ENCODE measurements around the gene GATA1. TPM values are rescaled to one million over a fixed set of nuclear protein-coding genes. Genes with fewer than 3 reads are reported as not detected.

Gene GATA1
- total RNA-seq, 1 experiment from 2014 or later: not detected

GRCh38 chrX:48772602-48773001, 13.8 kb upstream of the GATA1 start:
- H3K4me3 ChIP-seq (ENCODE audit: low read depth, low read length): no peak overlapping the region
- no peaks in the 10 kb centered on the region for H3K9me3 ChIP-seq
- Mint-ChIP-seq H3K27ac (ENCODE audit: unreplicated experiment) (no peak overlapping the region), H3K36me3 (ENCODE audit: insufficient read depth, unreplicated experiment) (no peaks in the 10 kb centered on the region), H3K27me3 (ENCODE audit: insufficient read depth, unreplicated experiment) (peaks cover 8% of the 10 kb centered on the region), H3K4me3 (ENCODE audit: unreplicated experiment) (no peak overlapping the region), H3K4me1 (ENCODE audit: low read depth, unreplicated experiment) (no peaks in the 10 kb centered on the region), H3K9me3 (ENCODE audit: unreplicated experiment) (no peaks in the 10 kb centered on the region)
- H3K4me1 ChIP-seq: no peaks in the 10 kb centered on the region
- BruUV-seq (replicated peaks): no TSS peak
- intact Hi-C loops (cut with micrococcal nuclease; ENCODE audit: unreplicated experiment): no loop called here
- H3K36me3 ChIP-seq (ENCODE audit: control insufficient read depth, insufficient read depth, low read length): no peaks in the 10 kb centered on the region
- no peaks in the 10 kb centered on the region for H3K27me3 ChIP-seq (replicated peaks; ENCODE audit: control insufficient read depth, insufficient read depth, low read length)
- ChIA-PET CTCF (no interaction called here), POLR2A (interaction anchor here (0.6 kb wide), 1 partner anchor 96 kb away, joined by 3 read pairs; no protein-coding TSS in a partner anchor)
- no peak for DNase-seq
- no peak for TF ChIP-seq CTCF (IDR thresholded peaks at IDR 0.05; ENCODE audit: insufficient read depth in 1 of 2, low read depth in 1 of 2, low read length in 1 of 2, severe bottlenecking in 1 of 2, unreplicated experiment in 1 of 2)

- H3K4me1 ChIP-seq: no peaks in the 10 kb centered on the region
- no peaks in the 10 kb centered on the region for H3K36me3 ChIP-seq (ENCODE audit: control insufficient read depth, insufficient read depth, low read length)
- H3K4me1 Mint-ChIP-seq (ENCODE audit: low read depth, unreplicated experiment): no peaks in the 10 kb centered on the region
- no peaks in the 10 kb centered on the region for H3K9me3 Mint-ChIP-seq (ENCODE audit: unreplicated experiment)
- no TSS peak for BruUV-seq (replicated peaks)
- TF ChIP-seq CTCF (IDR thresholded peaks at IDR 0.05; ENCODE audit: insufficient read depth in 1 of 2, low read depth in 1 of 2, low read length in 1 of 2, severe bottlenecking in 1 of 2, unreplicated experiment in 1 of 2): no peak
- no peak overlapping the region for H3K4me3 ChIP-seq (ENCODE audit: low read depth, low read length)
- ChIA-PET POLR2A (no interaction called here), CTCF (no interaction called here)
- DNase-seq: no peak
- H3K27me3 Mint-ChIP-seq (ENCODE audit: insufficient read depth, unreplicated experiment): peaks cover 8% of the 10 kb centered on the region
- intact Hi-C loops (cut with micrococcal nuclease; ENCODE audit: unreplicated experiment): no loop called here
- H3K27me3 ChIP-seq (replicated peaks; ENCODE audit: control insufficient read depth, insufficient read depth, low read length): no peaks in the 10 kb centered on the region
- H3K4me3 Mint-ChIP-seq (ENCODE audit: unreplicated experiment): no peak overlapping the region
- no peak overlapping the region for H3K27ac Mint-ChIP-seq (ENCODE audit: unreplicated experiment)
- no peaks in the 10 kb centered on the region for H3K36me3 Mint-ChIP-seq (ENCODE audit: insufficient read depth, unreplicated experiment)
- H3K9me3 ChIP-seq: no peaks in the 10 kb centered on the region
Observed at GRCh38 chrX:48776818-48777439, 9.5 kb upstream of the GATA1 start.

- CTCF ChIA-PET: no interaction called here
- Mint-ChIP-seq H3K4me3 (ENCODE audit: unreplicated experiment) (no peak overlapping the region), H3K36me3 (ENCODE audit: insufficient read depth, unreplicated experiment) (no peaks in the 10 kb centered on the region), H3K27ac (ENCODE audit: unreplicated experiment) (no peak overlapping the region), H3K9me3 (ENCODE audit: unreplicated experiment) (no peaks in the 10 kb centered on the region), H3K4me1 (ENCODE audit: low read depth, unreplicated experiment) (no peaks in the 10 kb centered on the region), H3K27me3 (ENCODE audit: insufficient read depth, unreplicated experiment) (peaks cover 8% of the 10 kb centered on the region)
- no peak for DNase-seq
- no peak overlapping the region for H3K4me3 ChIP-seq (ENCODE audit: low read depth, low read length)
- H3K27me3 ChIP-seq (replicated peaks; ENCODE audit: control insufficient read depth, insufficient read depth, low read length): no peaks in the 10 kb centered on the region
- no peak for TF ChIP-seq CTCF (IDR thresholded peaks at IDR 0.05; ENCODE audit: insufficient read depth in 1 of 2, low read depth in 1 of 2, low read length in 1 of 2, severe bottlenecking in 1 of 2, unreplicated experiment in 1 of 2)
- H3K4me1 ChIP-seq: no peaks in the 10 kb centered on the region
- H3K36me3 ChIP-seq (ENCODE audit: control insufficient read depth, insufficient read depth, low read length): no peaks in the 10 kb centered on the region
- no TSS peak for BruUV-seq (replicated peaks)
- intact Hi-C loops (cut with micrococcal nuclease; ENCODE audit: unreplicated experiment): no loop called here
- H3K9me3 ChIP-seq: no peaks in the 10 kb centered on the region
- POLR2A ChIA-PET: no interaction called here
Observed at GRCh38 chrX:48779399-48779798, 7.0 kb upstream of the GATA1 start.
